ENCODE data around the gene GPI. TPM values are rescaled to one million over a fixed set of nuclear protein-coding genes. Genes with fewer than 3 reads are reported as not detected.
"Not testable (repeated sequence)": the region's sequence is repeated elsewhere in the genome, so short reads cannot be mapped to it uniquely, and the experiment has no call there.

Gene GPI
- total RNA-seq, 1 donor from 2014 or later: 124 TPM

- no peak for DNase-seq (ENCODE audit: low read depth)
These were observed 2.6 kb downstream of the GPI start for GRCh38 chr19:34367624-34367957.

DNA sequence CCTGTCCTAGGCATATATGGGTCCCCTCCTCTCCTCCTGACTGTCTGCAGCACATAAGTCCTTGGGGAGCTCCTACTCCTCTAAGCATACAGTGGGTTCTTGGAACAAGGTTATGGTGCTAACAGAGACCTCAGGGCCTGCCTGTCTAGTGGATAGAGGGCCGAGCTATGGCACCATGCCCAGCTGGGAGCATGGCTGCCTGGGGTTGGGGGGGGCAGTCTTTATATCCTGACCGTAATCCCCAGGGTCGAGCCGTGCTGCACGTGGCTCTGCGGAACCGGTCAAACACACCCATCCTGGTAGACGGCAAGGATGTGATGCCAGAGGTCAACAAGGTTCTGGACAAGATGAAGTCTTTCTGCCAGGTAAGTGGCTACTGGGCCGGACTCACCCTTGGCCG, 3.3 kb downstream of the GPI start:
- DNase-seq (ENCODE audit: low read depth): no peak

DNA sequence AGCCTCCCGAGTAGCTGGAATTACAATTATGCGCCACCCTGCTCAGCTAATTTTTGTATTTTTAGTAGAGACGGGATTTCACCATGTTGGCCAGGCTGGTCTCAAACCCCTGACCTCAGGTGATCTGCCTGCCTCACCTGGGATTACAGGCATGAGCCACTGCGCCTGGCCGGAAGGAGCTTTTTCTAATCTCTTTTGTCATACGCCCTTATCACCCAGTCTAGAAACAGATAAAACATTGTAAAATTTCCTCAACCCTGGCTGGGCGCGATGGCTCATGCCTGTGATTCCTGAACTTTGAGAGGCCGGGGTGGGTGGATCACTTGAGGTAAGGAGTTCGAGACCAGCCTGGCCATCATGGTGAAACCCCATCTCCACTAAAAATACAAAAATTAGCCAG, 4.2 kb downstream of the GPI start:
- DNase-seq (ENCODE audit: low read depth): not testable (repeated sequence)

DNA sequence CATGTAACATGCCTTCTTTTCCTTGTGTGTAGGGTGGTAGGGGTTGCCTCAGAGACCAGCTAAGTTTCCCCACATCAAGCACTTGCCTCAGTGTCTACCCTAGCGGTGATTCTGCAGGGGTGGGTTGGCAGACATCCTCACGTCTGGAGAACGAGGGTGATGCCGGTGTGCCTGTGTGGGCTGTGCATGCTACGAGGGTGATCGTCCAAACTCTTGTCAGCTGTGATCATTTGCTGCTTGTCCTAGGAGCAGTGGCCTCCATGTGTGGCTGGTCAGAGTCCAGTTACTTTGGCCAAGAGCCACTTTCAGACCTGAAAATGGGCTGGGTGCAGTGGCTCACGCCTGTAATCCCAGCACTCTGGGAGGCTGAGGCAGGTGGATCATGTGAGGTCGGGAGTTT, 5.1 kb downstream of the GPI start:
- no peak for DNase-seq (ENCODE audit: low read depth)

- DNase-seq (ENCODE audit: low read depth): no peak
These were observed 6.0 kb downstream of the GPI start for GRCh38 chr19:34370983-34371382.

DNA sequence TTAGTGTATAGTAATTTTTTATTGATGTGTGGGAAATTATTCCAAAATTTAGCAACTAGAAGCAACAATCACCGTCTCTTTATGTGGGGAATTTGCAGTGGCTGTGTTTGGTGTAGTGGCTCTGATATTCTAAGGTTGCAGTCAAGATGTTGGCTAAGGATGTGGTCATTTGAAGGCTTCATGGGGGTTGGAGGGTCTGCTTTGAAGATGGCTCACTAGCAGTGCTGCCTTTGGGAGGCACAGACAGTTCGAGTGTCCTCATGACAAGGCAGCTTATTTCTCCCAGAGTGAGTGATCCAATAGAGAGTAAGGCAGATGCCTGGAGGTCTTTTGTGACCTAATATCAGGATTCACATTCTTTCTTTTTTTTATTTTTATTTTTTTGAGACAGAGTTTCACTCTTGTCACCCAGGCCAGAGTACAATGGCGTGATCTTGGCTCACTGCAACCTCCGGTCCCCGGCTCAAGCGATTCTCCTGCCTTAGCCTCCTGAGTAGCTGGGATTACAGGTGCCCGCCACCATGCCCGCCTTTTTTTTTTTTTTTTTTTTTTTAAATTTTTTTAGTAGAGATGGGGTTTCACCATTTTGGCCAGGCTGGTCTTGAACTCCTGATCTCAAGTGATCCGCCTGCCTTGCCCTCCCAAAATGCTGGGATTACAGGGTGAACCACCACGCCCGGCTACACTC, 8.7 kb downstream of the GPI start:
- no peak for DNase-seq (ENCODE audit: low read depth)

DNA sequence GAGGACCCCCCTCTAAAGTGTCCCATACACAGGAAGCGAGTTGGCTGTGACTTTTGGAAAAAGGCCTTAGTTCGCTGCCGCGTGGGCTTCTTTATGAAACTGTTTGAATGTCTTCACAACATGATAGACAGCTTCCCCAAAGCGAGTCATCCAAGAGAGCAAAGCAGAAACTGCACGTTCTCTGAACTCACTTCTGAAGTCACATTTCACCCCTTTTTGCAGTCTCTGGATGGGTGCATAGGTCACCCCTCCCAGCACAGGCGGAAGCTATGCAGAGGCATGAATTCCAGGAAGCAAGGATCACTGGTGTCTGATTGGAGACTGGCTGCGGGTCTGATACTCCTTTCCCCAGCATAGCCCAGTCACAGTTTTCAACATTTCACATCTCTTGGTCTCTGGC, 10.6 kb downstream of the GPI start:
- DNase-seq (ENCODE audit: low read depth): no peak

GRCh38 chr19:34380639-34381241, 15.7 kb downstream of the GPI start:
- no peak for DNase-seq (ENCODE audit: low read depth)

DNA sequence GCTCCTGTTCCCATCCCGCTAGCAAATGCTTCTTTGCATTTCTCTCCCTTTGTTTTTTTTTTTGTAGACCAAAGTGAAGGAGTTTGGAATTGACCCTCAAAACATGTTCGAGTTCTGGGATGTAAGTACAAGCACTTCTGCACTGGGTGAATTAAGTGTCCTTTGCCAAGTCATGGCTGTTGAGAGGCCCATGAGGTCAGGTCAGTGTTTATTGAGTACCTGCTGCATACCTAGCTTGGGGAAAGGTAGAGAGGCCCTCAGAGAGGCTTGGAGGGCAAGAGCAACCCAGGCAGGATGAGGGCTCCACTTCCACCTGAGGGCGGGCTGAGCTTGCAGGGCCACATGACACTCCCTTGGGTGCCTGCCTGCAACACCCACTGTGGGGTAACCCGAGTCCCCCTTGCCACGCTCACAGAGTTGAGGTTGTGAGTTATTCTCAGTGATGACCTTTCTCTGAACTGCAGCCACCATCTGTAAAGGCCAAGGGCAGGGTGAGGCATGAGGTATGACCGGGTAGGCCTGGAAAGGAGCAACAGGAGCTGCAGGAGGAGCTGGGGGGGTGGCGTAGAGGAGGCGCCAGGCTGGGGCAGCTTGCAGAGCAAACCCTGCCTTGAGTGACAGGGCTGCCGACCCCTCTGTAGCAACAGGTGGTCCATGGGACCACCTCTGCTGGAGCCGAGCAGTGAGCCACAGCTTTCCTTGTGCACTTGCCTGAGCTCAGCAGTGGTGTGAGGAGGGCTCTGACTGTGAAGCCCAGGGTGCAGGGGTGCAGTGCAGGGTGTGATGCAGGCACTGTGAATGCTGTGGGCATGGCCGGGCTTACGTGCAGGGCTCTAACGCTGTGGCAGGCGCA, 16.6 kb downstream of the GPI start:
- DNase-seq (ENCODE audit: low read depth): peak; percentile 46

- DNase-seq (ENCODE audit: low read depth): no peak
These were observed 17.5 kb downstream of the GPI start for GRCh38 chr19:34382471-34382870.

GRCh38 chr19:34383599-34383998, 18.6 kb downstream of the GPI start:
- no peak for DNase-seq (ENCODE audit: low read depth)

GRCh38 chr19:34386645-34387445, 21.8 kb downstream of the GPI start:
- DNase-seq (ENCODE audit: low read depth): no peak

DNA sequence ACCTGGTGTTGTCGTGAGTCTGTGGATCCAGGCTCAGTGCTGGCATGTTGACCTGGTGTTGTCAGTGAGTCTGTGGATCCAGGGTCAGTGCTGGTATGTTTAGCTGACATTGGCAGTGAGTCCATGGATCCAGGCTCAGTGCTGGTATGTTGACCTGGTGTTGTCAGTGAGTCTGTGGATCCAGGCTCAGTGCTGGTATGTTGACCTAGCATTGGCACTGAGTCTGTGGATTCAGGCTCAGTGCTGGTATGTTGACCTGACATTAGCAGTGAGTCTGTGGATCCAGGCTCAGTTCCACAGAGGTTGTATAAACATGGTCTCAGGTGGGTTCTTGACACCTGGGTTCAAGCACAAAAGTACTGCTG, 22.4 kb downstream of the GPI start:
- no peak for DNase-seq (ENCODE audit: low read depth)

DNA sequence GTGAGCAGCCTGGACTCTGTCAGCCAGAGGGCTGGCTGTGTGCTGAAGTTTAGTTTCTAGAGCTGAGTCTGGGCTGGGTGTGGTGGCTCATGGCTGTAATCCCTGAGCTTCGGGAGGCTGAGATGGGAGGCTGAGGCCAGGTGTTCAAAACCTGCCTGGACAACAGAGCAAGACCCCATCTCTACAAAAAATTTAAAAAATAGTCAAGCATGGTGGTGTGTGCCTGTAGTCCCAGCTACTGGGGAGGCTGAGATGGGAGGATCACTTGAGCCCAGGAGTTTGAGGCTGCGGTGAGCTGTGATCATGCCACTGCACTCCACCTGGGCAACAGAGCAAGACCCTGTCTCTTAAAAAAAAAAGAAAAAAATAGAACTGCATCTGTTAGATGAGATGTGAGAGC, 23.7 kb downstream of the GPI start:
- not testable (repeated sequence) for DNase-seq (ENCODE audit: low read depth)

DNA sequence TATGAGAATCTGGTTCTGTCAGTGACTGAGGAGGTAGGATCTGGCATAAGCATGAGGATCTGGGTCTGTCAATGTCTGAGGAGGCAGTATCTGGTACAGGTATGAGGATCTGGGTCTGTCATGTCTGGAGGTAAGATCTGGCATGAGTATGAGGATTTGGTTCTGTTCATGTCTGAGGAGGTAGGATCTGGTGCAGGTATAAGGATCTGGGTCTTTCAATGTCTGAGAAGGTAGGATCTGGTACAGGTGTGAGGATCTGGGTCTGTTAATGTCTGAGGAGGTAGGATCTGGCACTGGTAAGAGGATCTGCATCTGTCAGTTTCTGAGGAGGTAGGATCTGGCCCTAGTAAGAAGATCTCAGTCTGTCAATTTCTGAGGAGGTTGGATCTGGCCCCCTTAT, 26.8 kb downstream of the GPI start:
- DNase-seq (ENCODE audit: low read depth): no peak

DNA sequence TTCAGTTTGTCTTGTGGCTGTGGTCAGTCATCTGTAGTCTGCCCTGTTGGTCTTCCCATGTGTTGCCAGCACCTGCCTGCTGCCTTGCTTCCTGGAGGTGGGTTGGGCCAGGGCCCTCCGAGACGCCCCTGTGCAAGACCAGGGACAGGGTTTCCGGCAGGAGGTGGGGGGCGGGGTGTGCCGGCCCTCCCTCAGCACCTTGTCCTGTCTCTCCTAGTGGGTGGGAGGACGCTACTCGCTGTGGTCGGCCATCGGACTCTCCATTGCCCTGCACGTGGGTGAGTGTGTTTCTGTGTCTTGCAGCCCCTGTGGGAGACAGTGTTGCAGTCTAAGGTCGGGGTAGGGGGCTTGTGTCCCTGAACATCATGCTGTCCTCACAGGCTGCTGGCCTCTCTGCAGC, 28.0 kb downstream of the GPI start:
- DNase-seq (ENCODE audit: low read depth): peak; percentile 60

- DNase-seq (ENCODE audit: low read depth): peak; percentile 100
These were observed 28.6 kb downstream of the GPI start for GRCh38 chr19:34393629-34394028.

DNA sequence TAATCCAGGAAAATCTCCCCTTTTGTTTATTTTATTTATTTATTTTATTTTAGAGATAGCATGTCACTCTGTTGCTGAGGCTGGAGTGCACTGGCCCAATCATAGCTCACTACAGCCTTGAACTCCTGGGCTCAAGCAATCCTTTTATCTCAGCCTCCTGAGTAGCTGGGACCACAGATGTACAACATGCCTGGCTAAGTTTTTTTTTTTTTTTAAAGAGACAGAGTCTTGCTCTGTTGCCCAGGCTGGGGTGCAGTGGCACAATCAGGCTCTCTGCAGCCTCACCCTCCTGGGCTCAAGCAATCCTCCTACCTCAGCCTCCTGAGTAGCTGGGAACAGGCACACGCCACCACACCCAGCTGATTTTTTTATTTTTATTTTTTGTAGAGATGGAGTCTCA, 32.9 kb downstream of the GPI start:
- DNase-seq (ENCODE audit: low read depth): no peak

DNA sequence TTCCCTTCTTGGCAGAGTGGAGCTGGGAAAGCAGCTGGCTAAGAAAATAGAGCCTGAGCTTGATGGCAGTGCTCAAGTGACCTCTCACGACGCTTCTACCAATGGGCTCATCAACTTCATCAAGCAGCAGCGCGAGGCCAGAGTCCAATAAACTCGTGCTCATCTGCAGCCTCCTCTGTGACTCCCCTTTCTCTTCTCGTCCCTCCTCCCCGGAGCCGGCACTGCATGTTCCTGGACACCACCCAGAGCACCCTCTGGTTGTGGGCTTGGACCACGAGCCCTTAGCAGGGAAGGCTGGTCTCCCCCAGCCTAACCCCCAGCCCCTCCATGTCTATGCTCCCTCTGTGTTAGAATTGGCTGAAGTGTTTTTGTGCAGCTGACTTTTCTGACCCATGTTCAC, 34.9 kb downstream of the GPI start:
- no peak for DNase-seq (ENCODE audit: low read depth)

GRCh38 chr19:34400844-34401243, 35.8 kb downstream of the GPI start:
- not testable (repeated sequence) for DNase-seq (ENCODE audit: low read depth)

DNA sequence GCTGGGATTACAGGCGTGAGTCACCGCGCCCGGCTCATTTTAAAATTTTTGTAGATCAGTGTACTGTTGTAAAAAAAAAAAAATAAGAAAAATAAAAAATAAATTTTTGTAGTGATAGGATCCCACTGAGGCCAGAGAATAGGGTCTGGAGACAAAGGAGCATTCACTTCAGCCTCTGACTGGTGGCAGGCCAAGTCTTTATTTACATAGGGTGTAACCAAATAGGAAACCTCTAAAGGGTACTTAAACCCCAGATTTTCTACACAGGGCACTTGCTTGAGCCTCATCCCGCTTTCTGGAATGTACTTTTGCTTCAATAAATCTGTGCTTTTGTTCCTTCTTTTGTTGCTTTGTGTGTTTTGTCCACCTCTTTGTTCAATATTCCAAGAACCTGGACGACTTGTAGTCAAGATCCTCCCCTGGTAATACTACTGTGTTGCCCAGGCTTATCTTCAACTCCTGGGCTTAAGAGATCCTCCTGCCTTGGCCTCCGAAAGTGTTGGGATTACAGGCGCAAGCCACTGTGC, 37.1 kb downstream of the GPI start:
- no peak for DNase-seq (ENCODE audit: low read depth)

GRCh38 chr19:34403784-34404108, 38.8 kb downstream of the GPI start:
- DNase-seq (ENCODE audit: low read depth): no peak
